Osteoblast (primary cell): ENCODE data around the gene TMOD4. TPM values are rescaled to one million over a fixed set of nuclear protein-coding genes. Genes with fewer than 3 reads are reported as not detected.

ENCODE experiments used
- DNase-seq: peaks from one replicate; pipeline ENCODE4 v3.0.0; 2011; ENCODE audit warnings: low spot score, mixed read lengths; ENCODE audit not compliant: insufficient read length; ENCODE audit errors: missing footprints
- H2AFZ ChIP-seq: 2 replicates; pipeline ENCODE4 v1.6.0; 2011; ENCODE audit warnings: mild to moderate bottlenecking, low read length
- H3K27ac ChIP-seq: 2 replicates; pipeline ENCODE4 v1.5.1; 2011; ENCODE audit warnings: mild to moderate bottlenecking, low read depth, low read length, moderate library complexity
- H3K27me3 ChIP-seq: 2 replicates; pipeline ENCODE4 v1.6.0; 2012; ENCODE audit warnings: mild to moderate bottlenecking, control low read depth, inconsistent platforms, low read length, moderate library complexity; ENCODE audit not compliant: insufficient read depth
- H3K36me3 ChIP-seq: 2 replicates; pipeline ENCODE4 v1.5.1; 2011; ENCODE audit warnings: mild to moderate bottlenecking, low read length, control low read depth, moderate library complexity; ENCODE audit not compliant: insufficient read depth
- H3K4me1 ChIP-seq: 2 replicates; pipeline ENCODE4 v1.5.1; 2011; ENCODE audit warnings: mild to moderate bottlenecking, low read length, control low read depth, moderate library complexity; ENCODE audit not compliant: insufficient read depth
- H3K4me2 ChIP-seq: 2 replicates; pipeline ENCODE4 v1.6.0; 2011; ENCODE audit warnings: mild to moderate bottlenecking, low read length; ENCODE audit not compliant: insufficient read depth
- H3K4me3 ChIP-seq: fragments of 200-600 bp; sonication (generic); 3 replicates; pipeline ENCODE4 v1.5.1; 2012; ENCODE audit warnings: mild to moderate bottlenecking, low read length, inconsistent platforms; ENCODE audit not compliant: insufficient read depth
- H3K79me2 ChIP-seq: 2 replicates; pipeline ENCODE4 v1.6.0; 2012; ENCODE audit warnings: mild to moderate bottlenecking, low read length, control low read depth, inconsistent platforms; ENCODE audit not compliant: insufficient read depth
- H3K9me3 ChIP-seq: 2 replicates; pipeline ENCODE4 v1.5.1; 2011; ENCODE audit warnings: low read depth, low read length, control low read depth
- H4K20me1 ChIP-seq: 2 replicates; pipeline ENCODE4 v1.6.0; 2012; ENCODE audit warnings: mild to moderate bottlenecking, low read length, control low read depth; ENCODE audit not compliant: insufficient read depth
- CTCF ChIP-seq: IDR thresholded peaks from 2 replicates; pipeline ENCODE4 v1.5.1; 2011; ENCODE audit warnings: mild to moderate bottlenecking, low read depth, low read length, moderate library complexity; ENCODE audit errors: extremely low read depth
- total RNA-seq: library from RNA; depleted of rRNA; stranded (reverse); fragments of >200 nt; gene quantifications from 2 replicates; pipeline ENCODE4 v1.2.3, GENCODE V29; 2012

The TMOD4 gene
- total RNA-seq, result 0.36 TPM in 1 of 2 replicates, not detected in the other

DNA sequence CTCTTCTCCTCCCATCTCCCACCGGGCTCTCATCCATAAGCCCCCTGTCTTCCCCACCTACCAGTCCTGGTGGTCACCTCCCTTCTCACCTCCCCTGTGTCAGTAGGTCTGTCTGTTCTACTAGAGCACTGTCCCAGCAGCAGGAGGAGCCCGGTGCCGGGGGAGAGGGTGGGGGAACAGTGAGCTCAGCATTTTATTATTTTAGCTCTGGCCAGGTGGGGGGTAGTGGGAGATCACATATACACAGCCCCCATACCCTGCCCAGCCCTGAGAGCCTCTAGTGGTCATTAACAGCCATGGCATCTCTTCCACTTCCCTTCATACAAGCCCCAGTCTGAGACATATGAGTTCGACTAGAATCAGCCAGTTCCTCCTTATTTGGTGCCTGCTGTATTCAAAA lies at the start of gene TMOD4:
Gene TMOD4 (minus strand): TSS at position 119 of the 400 bp plus-strand sequence. CDS start 1,106 bp downstream, outside the sequence.
- no peaks in the 10 kb centered on the region for H3K79me2 ChIP-seq
- DNase-seq, result peak; percentile 83
- peaks cover 6% of the 10 kb centered on the region for H3K4me1 ChIP-seq
- no peak within 1 kb of the TSS for H3K4me2 ChIP-seq
- no peak within 1 kb of the TSS for H3K4me3 ChIP-seq
- no peak within 1 kb of the TSS for H2AFZ ChIP-seq
- H3K27ac ChIP-seq, result no peak within 1 kb of the TSS
- no peaks in the 10 kb centered on the region for H4K20me1 ChIP-seq
- no peaks in the 10 kb centered on the region for H3K9me3 ChIP-seq
- peak; percentile 55 for TF ChIP-seq CTCF
- H3K36me3 ChIP-seq, result peaks cover 46% of the 10 kb centered on the region
- H3K27me3 ChIP-seq, result no peaks in the 10 kb centered on the region

GRCh38 chr1:151222130-151222529 lies 46.3 kb upstream of the TMOD4 start:
- Histone ChIP-seq H3K4me1 (peaks cover 9% of the 10 kb centered on the region), H3K79me2 (peaks cover 91% of the 10 kb centered on the region), H3K9me3 (no peaks in the 10 kb centered on the region), H3K27me3 (no peaks in the 10 kb centered on the region), H4K20me1 (peaks cover 42% of the 10 kb centered on the region), H3K4me3 (no peak overlapping the region), H3K36me3 (peaks cover 29% of the 10 kb centered on the region), H2AFZ (no peak overlapping the region), H3K4me2 (no peak overlapping the region), H3K27ac (no peak overlapping the region)
- no peak for DNase-seq
- TF ChIP-seq CTCF, result no peak

DNA sequence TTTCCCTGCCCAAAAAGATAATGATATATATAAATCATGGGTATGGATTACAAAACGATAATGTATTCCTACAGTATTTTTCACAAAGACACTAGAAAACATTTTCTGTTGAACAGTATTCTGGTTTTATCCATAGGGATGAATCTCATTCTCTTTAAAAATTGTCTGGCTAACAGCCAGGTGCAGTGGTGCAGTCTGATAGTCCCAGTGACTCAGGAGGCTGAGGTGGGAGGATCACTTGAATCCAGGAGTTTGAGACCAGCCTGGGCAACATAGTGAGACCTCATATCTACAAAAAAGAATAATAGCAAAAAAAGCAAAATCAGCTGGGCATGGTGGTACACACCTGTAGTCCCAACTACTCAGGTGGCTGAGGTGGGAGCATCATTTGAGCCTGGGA lies 45.8 kb upstream of the TMOD4 start:
- Histone ChIP-seq H3K79me2 (peaks cover 91% of the 10 kb centered on the region), H3K27ac (no peak overlapping the region), H3K9me3 (no peaks in the 10 kb centered on the region), H4K20me1 (peaks cover 47% of the 10 kb centered on the region), H3K4me3 (no peak overlapping the region), H3K4me1 (peaks cover 9% of the 10 kb centered on the region), H3K4me2 (no peak overlapping the region), H3K27me3 (no peaks in the 10 kb centered on the region), H3K36me3 (peaks cover 24% of the 10 kb centered on the region), H2AFZ (no peak overlapping the region)
- DNase-seq, result no peak
- no peak for TF ChIP-seq CTCF

DNA sequence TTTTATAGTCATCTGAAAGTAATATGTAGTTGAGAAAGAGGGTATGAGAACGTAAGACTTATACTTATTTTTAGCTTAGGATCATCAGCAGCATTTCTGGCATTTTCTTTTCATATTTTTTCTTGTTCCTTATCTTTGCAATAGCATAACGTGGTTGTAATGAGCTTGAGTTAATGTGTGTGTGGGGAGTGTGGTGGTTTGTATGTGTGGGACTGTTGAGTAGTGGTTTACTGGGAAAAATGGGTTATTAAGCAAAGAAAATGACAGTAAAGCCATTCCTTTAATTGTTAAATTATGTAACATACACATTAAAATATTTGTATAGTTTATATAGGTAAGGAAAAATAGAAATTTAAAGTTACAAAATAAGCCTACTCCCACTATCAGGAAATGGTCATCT lies 37.8 kb upstream of the TMOD4 start:
- H3K4me1 ChIP-seq, result peaks cover 5% of the 10 kb centered on the region
- DNase-seq, result no peak
- H2AFZ ChIP-seq, result no peak overlapping the region
- H3K27ac ChIP-seq, result no peak overlapping the region
- H3K4me3 ChIP-seq, result no peak overlapping the region
- no peaks in the 10 kb centered on the region for H3K27me3 ChIP-seq
- H3K79me2 ChIP-seq, result peaks cover 98% of the 10 kb centered on the region
- no peak overlapping the region for H3K4me2 ChIP-seq
- peaks cover 63% of the 10 kb centered on the region for H4K20me1 ChIP-seq
- H3K36me3 ChIP-seq, result peaks cover 40% of the 10 kb centered on the region
- H3K9me3 ChIP-seq, result no peaks in the 10 kb centered on the region
- no peak for TF ChIP-seq CTCF
